ENCODE measurements around the gene THAP12.

DNA sequence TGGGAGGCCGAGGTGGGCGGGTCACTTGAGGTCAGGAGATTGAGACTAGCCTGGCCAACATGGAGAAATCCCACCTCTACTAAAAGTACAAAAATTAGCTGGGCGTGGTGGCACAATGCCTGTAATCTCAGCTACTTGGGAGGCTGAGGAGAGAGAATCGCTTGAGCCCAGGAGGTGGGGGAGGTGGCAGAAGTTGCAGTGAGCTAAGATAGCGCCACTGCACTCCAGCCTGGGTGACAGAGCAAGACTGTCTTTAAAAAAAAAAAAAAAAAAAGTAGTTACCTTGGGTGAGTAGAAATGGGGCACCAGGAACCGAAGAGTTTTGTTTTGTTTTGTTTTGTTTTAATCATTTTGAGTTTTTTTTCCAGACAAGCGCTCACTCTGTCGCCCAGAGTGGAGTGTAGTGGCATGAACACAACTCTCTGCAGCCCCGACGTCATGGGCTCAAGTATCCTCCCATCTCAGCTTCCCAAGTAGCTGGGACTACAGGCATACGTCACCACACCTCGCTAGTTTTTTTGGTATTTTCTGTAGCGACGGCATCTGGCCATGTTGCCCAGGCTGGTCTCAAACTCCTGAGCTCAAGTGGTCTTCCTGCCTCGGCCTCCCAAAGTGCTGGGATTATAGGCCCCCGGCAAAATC, 15.8 kb downstream of the THAP12 start:
- no peak for TF ChIP-seq ELF4 (IDR thresholded peaks at IDR 0.05)
- TF ChIP-seq SP1 (IDR thresholded peaks at IDR 0.05) = no peak
- no peak for TF ChIP-seq CTBP1 (IDR thresholded peaks at IDR 0.05; ENCODE audit: borderline replicate concordance)
- no peak for TF ChIP-seq NFRKB (IDR thresholded peaks at IDR 0.05)
- TF ChIP-seq BHLHE40 (IDR thresholded peaks at IDR 0.05; ENCODE audit: borderline replicate concordance) = no peak
- no peak for TF ChIP-seq FOXM1 (IDR thresholded peaks at IDR 0.05; ENCODE audit: borderline replicate concordance)
- no peak for TF ChIP-seq SUZ12 (IDR thresholded peaks at IDR 0.05)
- peak; percentile 45; the same call in 1 of the 2 replicates for TF ChIP-seq ZNF384 (IDR thresholded peaks at IDR 0.05)
